Measurements from ENCODE around the gene HOXD9.

Gene HOXD9

GRCh38 chr2:176138923-176139660 is 16.6 kb downstream of the HOXD9 start (continued):
- TF ChIP-seq, protein P1, sequence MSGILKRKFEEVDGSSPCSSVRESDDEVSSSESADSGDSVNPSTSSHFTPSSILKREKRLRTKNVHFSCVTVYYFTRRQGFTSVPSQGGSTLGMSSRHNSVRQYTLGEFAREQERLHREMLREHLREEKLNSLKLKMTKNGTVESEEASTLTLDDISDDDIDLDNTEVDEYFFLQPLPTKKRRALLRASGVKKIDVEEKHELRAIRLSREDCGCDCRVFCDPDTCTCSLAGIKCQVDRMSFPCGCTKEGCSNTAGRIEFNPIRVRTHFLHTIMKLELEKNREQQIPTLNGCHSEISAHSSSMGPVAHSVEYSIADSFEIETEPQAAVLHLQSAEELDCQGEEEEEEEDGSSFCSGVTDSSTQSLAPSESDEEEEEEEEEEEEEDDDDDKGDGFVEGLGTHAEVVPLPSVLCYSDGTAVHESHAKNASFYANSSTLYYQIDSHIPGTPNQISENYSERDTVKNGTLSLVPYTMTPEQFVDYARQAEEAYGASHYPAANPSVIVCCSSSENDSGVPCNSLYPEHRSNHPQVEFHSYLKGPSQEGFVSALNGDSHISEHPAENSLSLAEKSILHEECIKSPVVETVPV (CRISPR knock-in tag; IDR thresholded peaks at IDR 0.05): no peak
- TF ChIP-seq ZC3H10 (CRISPR knock-in tag; IDR thresholded peaks at IDR 0.05) (no peak), TCF4 (CRISPR knock-in tag; IDR thresholded peaks at IDR 0.05; ENCODE audit: borderline replicate concordance) (no peak), ESRRG (CRISPR knock-in tag; IDR thresholded peaks at IDR 0.05) (no peak)

GRCh38 chr2:176139661-176140512 is 17.4 kb downstream of the HOXD9 start:
- ATAC-seq: peak; percentile 7

DNA sequence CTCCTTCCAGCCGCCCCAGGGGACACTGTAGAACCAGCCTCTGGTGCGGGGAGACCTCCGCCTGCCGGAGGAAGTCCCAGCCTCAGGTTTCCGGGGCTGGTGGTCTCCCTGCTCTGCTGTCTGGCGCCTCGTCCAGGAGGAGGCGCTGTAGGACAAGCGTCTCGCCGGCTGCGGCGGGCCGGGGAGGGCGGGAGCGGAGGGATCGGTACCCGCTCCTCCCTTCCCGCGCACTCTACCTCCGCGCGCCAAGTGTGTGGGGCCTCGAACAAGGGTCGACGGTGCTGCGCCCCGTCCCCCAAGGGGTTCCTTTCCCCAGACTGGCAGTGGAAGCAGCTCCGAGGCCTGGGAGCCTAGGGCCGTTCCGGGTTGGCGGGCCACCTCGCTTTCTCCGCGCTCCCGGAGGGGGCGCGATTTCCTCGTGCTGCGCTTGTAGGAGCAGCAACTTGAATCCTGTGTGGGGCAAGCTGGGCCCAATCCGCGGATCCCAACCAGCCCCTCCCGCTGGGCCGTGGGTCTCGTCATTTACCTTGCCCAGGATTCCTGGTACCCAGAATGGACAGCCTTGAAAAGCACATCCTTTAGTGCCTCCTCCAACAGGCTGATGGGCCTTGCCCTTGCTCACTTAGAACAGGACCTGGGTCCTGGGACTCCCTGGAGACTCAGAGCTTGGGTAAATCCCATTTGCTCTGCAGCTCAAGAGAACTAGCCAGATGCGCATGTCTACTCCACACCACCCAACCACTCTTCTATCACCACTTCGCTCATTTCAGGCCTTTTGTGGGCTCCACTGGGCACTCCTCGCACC is 18.2 kb downstream of the HOXD9 start:
- TF ChIP-seq ZC3H10 (CRISPR knock-in tag; IDR thresholded peaks at IDR 0.05) (no peak), SNAI2 (CRISPR knock-in tag; IDR thresholded peaks at IDR 0.05) (no peak), ZNF70 (CRISPR knock-in tag; IDR thresholded peaks at IDR 0.05) (no peak)
- peak; percentile 81 for ATAC-seq

More at GRCh38 chr2:176139661-176140512, 17.4 kb downstream of the HOXD9 start:
- TF ChIP-seq TCF4 (CRISPR knock-in tag; IDR thresholded peaks at IDR 0.05; ENCODE audit: borderline replicate concordance) (no peak), ISL1 (CRISPR knock-in tag; IDR thresholded peaks at IDR 0.05) (no peak), PPARA (CRISPR knock-in tag; IDR thresholded peaks at IDR 0.05; ENCODE audit: borderline replicate concordance) (no peak), GLIS3 (CRISPR knock-in tag; IDR thresholded peaks at IDR 0.05) (no peak), CSDC2 (CRISPR knock-in tag; IDR thresholded peaks at IDR 0.05) (no peak), ZNF565 (CRISPR knock-in tag; conservative IDR thresholded peaks at IDR 0.05; ENCODE audit: low read depth) (no peak), ZFP3 (CRISPR knock-in tag; IDR thresholded peaks at IDR 0.05) (no peak), ZNF8 (CRISPR knock-in tag; IDR thresholded peaks at IDR 0.05) (no peak)
- TF ChIP-seq, protein P2, sequence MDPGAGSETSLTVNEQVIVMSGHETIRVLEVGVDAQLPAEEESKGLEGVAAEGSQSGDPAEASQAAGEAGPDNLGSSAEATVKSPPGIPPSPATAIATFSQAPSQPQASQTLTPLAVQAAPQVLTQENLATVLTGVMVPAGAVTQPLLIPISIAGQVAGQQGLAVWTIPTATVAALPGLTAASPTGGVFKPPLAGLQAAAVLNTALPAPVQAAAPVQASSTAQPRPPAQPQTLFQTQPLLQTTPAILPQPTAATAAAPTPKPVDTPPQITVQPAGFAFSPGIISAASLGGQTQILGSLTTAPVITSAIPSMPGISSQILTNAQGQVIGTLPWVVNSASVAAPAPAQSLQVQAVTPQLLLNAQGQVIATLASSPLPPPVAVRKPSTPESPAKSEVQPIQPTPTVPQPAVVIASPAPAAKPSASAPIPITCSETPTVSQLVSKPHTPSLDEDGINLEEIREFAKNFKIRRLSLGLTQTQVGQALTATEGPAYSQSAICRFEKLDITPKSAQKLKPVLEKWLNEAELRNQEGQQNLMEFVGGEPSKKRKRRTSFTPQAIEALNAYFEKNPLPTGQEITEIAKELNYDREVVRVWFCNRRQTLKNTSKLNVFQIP (CRISPR knock-in tag; IDR thresholded peaks at IDR 0.05; ENCODE audit: borderline replicate concordance, low read depth): no peak

- TF ChIP-seq OSR1 (CRISPR knock-in tag; IDR thresholded peaks at IDR 0.05): no peak
- TF ChIP-seq GLIS3 (CRISPR knock-in tag; IDR thresholded peaks at IDR 0.05): no peak
- TF ChIP-seq CREB5 (CRISPR knock-in tag; IDR thresholded peaks at IDR 0.05; ENCODE audit: low read depth): no peak
- no peak for ATAC-seq
These were observed 19.8 kb downstream of the HOXD9 start for GRCh38 chr2:176142281-176142680.

- no peak for ATAC-seq
- TF ChIP-seq TCF4 (CRISPR knock-in tag; IDR thresholded peaks at IDR 0.05; ENCODE audit: borderline replicate concordance): no peak
- TF ChIP-seq ZNF565 (CRISPR knock-in tag; conservative IDR thresholded peaks at IDR 0.05; ENCODE audit: low read depth): no peak
- TF ChIP-seq ZC3H10 (CRISPR knock-in tag; IDR thresholded peaks at IDR 0.05): no peak
- TF ChIP-seq, protein P3, sequence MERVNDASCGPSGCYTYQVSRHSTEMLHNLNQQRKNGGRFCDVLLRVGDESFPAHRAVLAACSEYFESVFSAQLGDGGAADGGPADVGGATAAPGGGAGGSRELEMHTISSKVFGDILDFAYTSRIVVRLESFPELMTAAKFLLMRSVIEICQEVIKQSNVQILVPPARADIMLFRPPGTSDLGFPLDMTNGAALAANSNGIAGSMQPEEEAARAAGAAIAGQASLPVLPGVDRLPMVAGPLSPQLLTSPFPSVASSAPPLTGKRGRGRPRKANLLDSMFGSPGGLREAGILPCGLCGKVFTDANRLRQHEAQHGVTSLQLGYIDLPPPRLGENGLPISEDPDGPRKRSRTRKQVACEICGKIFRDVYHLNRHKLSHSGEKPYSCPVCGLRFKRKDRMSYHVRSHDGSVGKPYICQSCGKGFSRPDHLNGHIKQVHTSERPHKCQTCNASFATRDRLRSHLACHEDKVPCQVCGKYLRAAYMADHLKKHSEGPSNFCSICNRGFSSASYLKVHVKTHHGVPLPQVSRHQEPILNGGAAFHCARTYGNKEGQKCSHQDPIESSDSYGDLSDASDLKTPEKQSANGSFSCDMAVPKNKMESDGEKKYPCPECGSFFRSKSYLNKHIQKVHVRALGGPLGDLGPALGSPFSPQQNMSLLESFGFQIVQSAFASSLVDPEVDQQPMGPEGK (CRISPR knock-in tag; IDR thresholded peaks at IDR 0.05; ENCODE audit: borderline replicate concordance): no peak
- no peak for TF ChIP-seq TOX (CRISPR knock-in tag; IDR thresholded peaks at IDR 0.05; ENCODE audit: borderline replicate concordance)
- TF ChIP-seq ARNTL (CRISPR knock-in tag; IDR thresholded peaks at IDR 0.05; ENCODE audit: borderline replicate concordance, low read depth): no peak
- no peak for TF ChIP-seq ESRRG (CRISPR knock-in tag; IDR thresholded peaks at IDR 0.05)
- no peak for TF ChIP-seq TSHZ2 (CRISPR knock-in tag; IDR thresholded peaks at IDR 0.05)
These were observed 22.8 kb downstream of the HOXD9 start for GRCh38 chr2:176145085-176145969.
